Skin epidermis (tissue), 12 donors: ENCODE results near the gene TNFRSF11A.

Experiments used
- H3K27ac ChIP-seq, 21 experiments: fragments of 200-600 bp; sonication (generic) in 11 of 21; one replicate each; pipeline ENCODE4 v1.5.0; 2020; ENCODE audit warnings: mild to moderate bottlenecking in 3 of 21, inconsistent platforms in 2 of 21, moderate library complexity in 2 of 21
- H3K4me3 ChIP-seq, 7 experiments: fragments of 200-600 bp; sonication (generic) in 2 of 7; one replicate each; pipeline ENCODE4 v1.5.0; 2020; ENCODE audit warnings: inconsistent platforms in 2 of 7, mild to moderate bottlenecking in 2 of 7, moderate library complexity in 1 of 7

The TNFRSF11A gene

GRCh38 chr18:62399781-62400308, 74.7 kb downstream of the TNFRSF11A start:
- Histone ChIP-seq H3K4me3 (no peak overlapping the region), H3K27ac (no peak overlapping the region)

DNA sequence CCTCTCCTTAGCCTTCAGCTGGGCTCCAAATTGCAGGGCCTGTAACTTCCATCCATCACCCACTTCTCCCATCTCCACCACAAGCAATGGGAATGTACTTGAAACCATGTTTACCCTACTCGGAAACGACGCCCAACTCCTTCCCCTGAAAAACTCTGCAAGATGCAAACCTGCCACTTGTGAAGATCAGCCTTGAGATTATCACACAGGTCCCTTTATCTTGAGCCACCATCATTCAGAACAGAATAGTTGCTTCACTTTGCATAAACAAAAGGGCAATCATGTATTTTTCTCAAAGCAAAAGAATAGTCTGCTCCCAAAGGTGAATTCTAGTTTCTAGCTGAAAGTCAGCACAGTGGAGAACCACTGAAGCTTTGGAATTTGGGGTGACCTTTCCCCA, 75.8 kb downstream of the TNFRSF11A start:
- no peak overlapping the region for H3K27ac ChIP-seq
- H3K4me3 ChIP-seq = no peak overlapping the region

- Histone ChIP-seq H3K27ac (no peak overlapping the region), H3K4me3 (no peak overlapping the region)
Observed at GRCh38 chr18:62402342-62402948, 77.3 kb downstream of the TNFRSF11A start.

- H3K27ac ChIP-seq = no peak overlapping the region
- no peak overlapping the region for H3K4me3 ChIP-seq
Observed at GRCh38 chr18:62403120-62403519, 78.0 kb downstream of the TNFRSF11A start.

DNA sequence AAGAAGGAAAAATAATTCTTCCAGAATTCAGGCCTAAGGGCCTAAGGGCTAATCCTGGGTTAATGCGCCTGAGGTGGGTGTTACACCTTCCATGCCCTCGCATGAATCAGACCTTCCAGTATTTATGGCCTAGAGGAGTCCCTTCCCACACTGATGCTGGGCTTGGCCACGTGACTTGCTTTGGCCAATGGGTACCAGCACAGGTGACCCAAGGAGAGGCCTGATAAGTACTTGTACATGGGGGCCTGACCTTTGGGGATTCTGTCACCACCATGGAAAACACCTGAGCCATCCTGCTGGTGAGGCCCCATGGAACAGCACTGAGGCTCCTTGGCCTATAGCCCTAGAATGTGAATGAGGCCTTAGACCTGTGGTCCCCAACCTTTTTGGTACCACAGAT, 79.8 kb downstream of the TNFRSF11A start:
- Histone ChIP-seq H3K27ac (no peak overlapping the region), H3K4me3 (no peak overlapping the region)

- Histone ChIP-seq H3K27ac (no peak overlapping the region), H3K4me3 (no peak overlapping the region)
Observed at GRCh38 chr18:62407660-62408059, 82.5 kb downstream of the TNFRSF11A start.

DNA sequence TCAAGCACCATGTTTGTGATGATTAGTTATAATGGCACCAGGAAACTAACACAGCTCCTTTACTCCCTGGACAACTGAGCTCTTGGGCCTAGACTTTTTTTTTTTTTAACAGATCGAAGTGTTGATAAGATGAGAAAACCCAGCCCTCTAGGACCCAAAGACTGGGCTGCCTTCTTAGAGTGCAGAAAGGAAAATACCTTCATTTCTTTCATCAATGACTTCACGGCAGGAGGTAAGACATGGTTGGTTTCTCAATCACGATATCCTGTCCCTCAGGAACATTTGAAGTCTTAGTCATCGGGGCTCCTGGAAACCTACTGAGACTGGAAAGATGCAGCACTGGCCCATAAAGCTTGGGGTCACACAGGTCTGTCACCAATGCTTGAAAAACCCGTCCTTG, 84.7 kb downstream of the TNFRSF11A start:
- Histone ChIP-seq H3K27ac (no peak overlapping the region), H3K4me3 (no peak overlapping the region)

DNA sequence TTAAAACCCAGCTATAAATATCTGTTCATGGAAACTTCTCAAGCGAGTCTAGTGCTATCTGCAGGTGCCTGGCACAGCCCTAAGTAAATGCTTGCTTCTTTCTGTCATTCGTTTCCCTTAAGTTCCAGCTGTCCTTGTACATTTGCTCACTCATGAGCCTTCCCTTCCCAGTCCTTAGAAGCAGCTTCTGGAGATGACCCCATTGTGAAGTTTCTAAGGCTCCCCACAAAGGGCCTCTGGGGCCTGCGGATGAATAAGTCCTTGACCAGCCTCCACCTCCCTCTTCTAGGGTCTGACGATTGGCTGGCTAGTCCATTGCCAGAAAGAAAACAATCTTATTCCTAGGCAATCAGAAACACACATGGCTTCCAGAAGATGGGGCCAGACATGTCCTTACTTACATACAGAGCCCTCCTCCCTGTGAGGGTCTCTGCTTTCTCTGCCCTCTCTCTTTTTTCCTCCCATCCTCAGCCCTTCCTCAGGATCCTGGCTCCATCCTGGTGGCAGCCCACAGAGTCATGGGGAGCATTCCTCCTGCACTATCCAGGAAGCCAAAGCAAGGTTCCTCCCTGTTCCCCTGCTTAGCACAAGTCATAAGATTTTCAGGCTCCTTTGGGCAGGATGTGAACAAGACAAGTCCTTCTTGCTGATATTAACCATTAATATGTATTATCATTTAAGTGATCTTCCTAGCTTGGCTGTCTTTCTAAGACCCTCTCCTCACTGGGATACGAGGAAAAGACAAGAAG, 87.3 kb downstream of the TNFRSF11A start:
- no peak overlapping the region for H3K4me3 ChIP-seq
- no peak overlapping the region for H3K27ac ChIP-seq

DNA sequence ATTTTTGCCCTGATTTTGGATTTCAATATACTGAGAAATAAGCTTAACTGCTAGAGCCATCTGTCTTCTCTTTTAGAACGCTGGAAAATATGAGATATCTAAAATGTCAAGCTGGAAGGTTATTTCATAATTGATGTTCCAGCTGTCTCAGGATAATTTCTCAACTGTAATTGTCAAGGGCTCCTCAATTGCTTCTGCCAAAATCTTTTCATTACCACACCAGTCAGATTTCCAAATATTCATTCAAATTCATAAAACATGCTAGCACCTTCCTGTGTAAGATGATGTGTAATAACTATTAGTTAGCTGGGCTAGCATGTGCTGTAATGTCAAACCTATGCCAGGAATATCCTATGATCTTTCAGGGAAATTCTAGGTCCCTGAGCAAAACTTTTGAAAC, 88.1 kb downstream of the TNFRSF11A start:
- H3K27ac ChIP-seq = no peak overlapping the region
- no peak overlapping the region for H3K4me3 ChIP-seq

- Histone ChIP-seq H3K27ac (no peak overlapping the region), H3K4me3 (no peak overlapping the region)
Observed at GRCh38 chr18:62418258-62418657, 93.1 kb downstream of the TNFRSF11A start.

DNA sequence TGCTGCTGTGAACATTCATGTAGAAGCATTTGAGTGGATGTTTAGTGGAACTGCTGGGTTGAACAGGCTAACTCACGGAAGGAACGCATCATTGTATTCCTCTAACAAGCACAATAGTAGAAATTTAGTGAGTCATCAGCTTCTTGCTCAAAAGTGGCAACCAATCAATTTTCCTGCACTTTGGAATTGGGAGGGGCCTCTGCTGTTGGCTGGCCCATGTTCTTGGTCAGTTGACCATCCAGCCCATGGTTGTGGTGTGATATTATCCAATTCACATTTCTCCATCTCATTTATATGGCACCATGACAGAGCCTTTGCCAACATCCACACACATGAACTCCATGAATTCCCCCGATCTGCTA, 95.0 kb downstream of the TNFRSF11A start:
- H3K27ac ChIP-seq = peak overlapping the region in 14 of 21 experiments; percentile 9 to 81 (median 43)
- peak overlapping the region in 1 of 7 experiments; percentile 3 for H3K4me3 ChIP-seq

DNA sequence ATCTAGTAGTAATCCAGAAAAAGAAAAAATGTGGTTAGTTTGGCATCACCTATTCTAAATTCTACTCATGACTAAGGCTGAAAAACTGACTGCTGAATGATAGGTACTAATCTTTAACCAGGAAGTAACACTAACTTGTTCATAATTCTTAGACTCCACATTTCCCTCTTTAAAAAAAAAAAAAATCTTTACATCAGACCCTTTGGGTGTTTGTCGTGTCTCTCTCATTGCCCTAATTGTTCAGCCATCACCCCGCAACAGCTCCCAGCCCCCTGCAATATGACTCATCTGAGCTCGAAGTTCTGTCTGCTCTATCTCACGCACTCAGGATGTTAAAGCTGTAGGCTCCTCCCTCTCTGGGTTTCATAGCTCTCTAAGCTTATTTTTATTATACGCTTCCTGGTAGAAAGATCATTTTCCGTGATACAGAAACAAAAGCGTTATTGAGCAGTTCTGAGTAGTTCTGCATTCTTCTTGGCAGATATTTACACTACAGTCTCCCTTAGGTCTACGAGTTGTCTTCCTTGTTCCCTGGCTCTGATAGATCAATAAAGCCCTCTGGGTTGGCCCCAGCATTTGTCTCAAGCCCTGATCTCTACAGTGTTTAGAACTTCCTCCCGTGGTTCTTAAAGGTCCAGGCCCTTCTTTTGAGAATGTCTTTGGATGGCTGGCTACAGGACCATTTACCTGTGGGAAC, 95.6 kb downstream of the TNFRSF11A start:
- H3K4me3 ChIP-seq = peak overlapping the region in 2 of 7 experiments; percentile 1 to 3

GRCh38 chr18:62425465-62426190, 100.5 kb downstream of the TNFRSF11A start:
- peak overlapping the region in 1 of 7 experiments; percentile 18 for H3K4me3 ChIP-seq
- peak overlapping the region in 15 of 21 experiments; percentile 7 to 80 (median 65) for H3K27ac ChIP-seq

More for the DNA sequence above, 95.6 kb downstream of the TNFRSF11A start:
- H3K27ac ChIP-seq = peak overlapping the region in 18 of 21 experiments; percentile 9 to 81 (median 40)

GRCh38 chr18:62426191-62426488, 101.0 kb downstream of the TNFRSF11A start:
- Histone ChIP-seq H3K27ac (no peak overlapping the region), H3K4me3 (no peak overlapping the region)

- Histone ChIP-seq H3K27ac (no peak overlapping the region), H3K4me3 (no peak overlapping the region)
Observed at GRCh38 chr18:62432176-62432575, 107.1 kb downstream of the TNFRSF11A start.

DNA sequence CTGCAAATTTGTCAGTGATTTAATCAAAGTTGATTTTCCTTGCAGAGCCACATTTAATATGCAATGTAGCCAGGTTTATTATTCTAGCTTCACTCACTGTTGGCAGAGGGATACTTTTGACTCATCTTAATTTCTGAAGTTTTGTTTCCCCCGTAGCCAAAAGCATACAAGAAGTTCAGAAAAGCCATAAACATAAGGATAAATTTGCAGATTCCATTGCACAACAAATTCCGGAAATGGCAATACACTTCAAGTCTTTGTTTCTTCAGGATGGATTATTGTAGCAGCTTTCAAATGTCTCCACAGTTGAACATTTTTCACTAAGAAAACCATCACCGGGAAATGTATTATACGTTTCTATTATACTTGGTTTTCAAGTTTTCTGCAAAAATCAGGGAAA, 109.7 kb downstream of the TNFRSF11A start:
- H3K4me3 ChIP-seq = no peak overlapping the region
- no peak overlapping the region for H3K27ac ChIP-seq

GRCh38 chr18:62435435-62436031, 110.4 kb downstream of the TNFRSF11A start:
- H3K27ac ChIP-seq = peak overlapping the region in 4 of 21 experiments; percentile 32 to 86 (median 42)

DNA sequence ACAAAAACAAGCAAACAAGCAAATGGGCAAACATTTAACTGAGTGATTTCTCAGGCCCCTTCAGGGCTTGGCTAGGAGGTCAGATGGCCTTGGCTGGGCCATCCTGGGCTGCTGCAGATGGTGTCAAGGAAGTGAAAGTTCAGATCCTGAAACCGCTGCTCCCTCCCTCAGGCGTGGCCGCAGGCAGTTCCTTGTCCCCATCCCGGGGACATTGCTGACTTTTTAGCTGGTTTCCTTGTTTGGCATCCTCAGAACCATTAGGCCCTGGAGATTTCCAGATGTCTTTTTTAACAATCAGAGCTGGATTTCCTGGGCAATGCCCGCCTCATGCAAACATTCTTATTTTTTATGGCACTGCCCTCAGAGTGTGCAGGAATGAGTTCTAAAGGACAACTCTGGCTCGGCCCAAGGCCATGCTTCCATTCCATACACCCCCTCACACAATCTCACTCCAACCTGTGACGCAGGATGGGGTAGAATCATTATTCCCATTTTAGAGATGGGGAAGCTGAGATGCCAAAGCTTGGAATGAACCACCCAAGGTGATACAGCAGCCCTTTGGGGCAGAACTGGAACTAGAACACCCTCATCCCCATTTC, 111.6 kb downstream of the TNFRSF11A start:
- peak overlapping the region in 13 of 21 experiments; percentile 30 to 86 (median 64) for H3K27ac ChIP-seq

More at GRCh38 chr18:62435435-62436031, 110.4 kb downstream of the TNFRSF11A start:
- no peak overlapping the region for H3K4me3 ChIP-seq

More for the DNA sequence above, 111.6 kb downstream of the TNFRSF11A start:
- no peak overlapping the region for H3K4me3 ChIP-seq
